HG02884 (cell line): ENCODE results near the gene DPP8.
"Not testable (repeated sequence)": the region's sequence is repeated elsewhere in the genome, so short reads cannot be mapped to it uniquely, and the experiment has no call there.

Experiments used
- ATAC-seq: cut with Tn5 transposase; IDR thresholded peaks from one replicate; pipeline ENCODE4 v1.9.1; 2021; ENCODE audit warnings: mild to moderate bottlenecking, moderate library complexity; ENCODE audit not compliant: unreplicated experiment

DPP8 gene

DNA sequence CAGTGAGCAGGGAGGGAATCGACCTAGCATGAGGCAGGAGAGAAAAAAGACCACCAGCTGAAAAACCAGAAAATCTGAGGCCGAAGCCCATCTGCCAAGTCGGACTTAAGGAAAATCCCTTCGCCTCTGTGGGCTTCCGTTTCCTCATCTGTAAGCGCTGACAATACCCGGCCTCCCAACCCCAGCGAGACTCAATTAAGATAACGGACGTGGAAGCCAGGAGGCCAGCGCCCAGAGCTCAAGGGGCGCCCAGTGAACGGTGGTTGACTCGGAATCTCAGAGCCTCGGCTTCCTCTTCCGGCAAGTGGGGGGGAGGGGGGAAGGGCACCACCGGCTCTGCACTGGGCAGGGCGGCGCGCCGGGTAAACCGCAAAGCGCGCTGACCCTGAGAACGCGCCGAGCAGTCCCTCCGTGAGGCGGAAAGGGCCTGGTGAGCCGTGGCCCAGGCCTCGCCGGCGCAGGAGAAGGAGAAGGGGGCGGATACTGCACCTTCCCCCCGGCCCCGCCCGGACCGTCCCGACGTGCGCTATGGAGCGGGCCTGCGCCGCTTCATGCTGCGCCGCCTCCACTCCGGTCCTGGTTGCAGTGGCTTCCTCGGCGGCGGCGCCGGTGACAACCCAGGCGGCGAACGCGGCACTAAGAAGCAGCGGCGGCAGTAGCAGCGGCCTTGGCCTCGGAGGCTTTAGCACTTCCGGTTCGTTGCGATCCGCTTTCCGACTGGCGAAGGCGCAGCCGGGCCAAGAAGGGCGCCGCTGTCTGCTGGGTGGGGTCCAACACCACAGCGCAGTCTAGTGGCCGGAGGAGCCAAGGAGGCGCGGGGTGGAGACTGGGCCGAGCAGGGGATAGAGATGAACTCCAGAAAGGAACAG lies at the start of gene DPP8:
Gene DPP8 (minus strand): TSS at position 693 of the 869 bp plus-strand sequence. CDS start 5,136 bp downstream, outside the sequence.
- peak; percentile 81 for ATAC-seq

DNA sequence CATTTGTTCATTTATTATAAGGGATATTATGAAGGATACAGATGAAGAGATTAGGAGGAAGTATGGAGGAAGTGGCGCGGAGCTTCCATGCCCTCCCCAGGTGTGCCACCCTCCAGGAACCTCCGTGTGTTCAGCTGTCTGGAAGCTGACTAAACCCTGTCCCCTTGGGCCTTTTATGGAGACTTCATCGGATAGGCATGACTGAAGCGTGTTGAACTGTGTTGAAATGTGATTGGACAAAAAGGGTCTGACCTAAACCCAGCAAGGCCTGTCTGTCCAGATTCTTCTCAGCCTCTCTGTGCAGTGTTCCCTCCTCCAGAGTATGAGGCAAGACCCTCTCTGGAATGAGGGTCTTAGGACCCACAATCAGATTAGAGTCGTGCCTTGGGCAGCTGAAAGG lies 44.4 kb upstream of the DPP8 start:
- ATAC-seq: no peak

DNA sequence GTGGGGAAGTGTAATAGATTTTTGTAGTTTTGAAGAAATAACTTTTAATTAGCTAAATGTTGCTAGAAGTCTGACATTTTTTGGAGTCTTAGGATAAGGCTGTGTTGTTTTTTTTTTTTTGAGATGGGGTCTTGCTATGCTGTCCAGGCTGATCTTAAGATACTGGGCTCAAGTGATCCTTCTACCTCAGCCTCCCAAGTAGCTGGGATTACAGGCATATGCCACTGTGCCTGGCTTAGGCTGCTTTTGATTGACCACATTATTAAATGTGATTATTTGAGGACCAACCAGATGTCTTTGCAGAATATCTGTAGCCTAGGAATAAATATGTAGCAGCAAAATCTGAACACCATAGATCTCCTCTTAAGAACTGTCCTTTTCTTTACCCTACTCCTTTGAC lies 42.5 kb upstream of the DPP8 start:
- ATAC-seq: no peak

DNA sequence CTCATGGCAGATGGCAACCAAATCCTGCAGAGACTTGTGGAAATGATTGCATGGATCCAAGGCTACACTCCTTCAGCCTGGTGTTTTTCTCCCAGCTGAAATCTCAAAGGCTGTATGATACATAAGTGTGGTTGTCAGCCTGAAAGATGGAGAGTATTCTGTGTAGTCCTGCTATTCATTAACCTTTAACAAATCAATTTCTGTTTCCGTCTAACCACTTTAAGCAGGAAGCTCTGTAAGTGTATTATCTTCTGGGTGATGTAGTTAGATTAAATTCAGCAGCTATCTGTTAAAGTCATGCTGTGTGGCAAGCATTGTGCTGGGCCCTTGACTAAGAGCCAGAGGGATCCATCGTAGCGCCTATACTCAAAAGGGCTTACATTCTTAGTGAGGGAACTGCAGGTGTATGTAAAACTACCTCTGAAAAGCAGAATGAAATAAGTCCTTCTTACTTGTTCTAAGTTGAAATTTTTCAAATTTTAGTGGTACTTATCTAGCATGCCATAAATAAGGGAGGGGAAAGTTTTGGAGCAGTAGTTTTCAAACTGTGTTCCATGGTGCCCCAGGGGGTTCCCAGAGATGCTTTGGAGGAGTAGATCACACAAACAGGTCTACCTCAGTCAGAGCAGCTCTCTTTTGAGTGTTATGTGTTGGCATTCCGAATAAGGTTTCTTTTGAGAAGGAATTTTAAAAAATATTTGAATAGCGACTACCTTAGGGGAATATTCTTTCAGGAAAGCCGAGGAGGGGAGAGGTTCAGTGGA lies 41.7 kb upstream of the DPP8 start:
- no peak for ATAC-seq

DNA sequence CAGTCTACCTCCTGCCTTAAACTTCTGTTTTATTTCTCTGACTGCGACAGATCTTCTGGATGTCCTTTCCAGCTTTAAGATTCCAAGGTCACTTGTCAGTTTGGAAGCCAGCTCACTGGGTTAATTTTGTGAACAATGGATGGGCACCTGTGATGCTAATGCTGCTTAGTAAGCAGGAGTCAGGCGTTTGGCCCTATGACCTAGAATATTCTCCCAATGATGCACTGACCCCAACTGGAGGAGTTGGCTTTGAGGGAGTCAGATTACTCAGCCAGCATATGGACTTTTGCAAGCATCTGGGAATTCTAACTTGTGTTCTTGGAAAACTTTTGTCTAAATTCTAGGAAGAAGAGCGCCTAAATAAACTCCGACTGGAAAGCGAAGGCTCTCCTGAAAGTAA lies 40.8 kb upstream of the DPP8 start:
- no peak for ATAC-seq

DNA sequence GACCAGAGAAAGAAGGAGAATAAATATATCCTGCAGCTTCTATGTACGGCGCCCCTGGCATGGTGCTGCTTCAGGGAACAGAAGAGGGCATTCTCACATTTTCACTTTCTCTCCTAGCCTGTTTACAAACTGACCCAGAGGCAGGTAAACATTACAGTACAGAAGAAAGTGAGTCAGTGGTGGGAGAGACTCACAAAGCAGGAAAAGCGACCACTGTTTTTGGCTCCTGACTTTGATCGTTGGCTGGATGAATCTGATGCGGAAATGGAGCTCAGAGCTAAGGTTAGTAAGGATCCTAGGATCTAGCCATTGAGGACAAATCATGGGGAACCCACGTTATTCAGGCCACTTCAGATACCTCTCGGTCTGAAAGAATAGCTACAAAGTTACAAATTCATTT lies 39.1 kb upstream of the DPP8 start:
- no peak for ATAC-seq

DNA sequence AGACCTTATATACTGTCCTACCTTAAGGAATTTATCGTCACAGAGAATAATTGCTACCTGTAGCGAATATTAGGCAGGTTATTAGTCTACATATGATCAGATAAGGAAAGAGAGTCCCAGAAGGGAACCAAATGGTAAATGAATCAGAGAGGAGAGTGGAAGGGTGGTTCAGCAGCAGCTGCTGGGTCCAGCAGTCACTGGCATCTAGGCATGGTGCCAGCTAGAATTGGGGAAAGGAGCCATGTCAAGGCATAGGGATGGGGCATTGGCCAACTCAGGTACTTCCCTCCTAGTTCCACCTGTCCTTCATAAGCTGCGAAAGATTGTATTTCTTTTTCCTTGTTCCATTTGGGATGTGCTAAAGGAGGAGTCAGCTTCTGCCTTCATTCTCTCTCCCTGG lies 36.2 kb upstream of the DPP8 start:
- ATAC-seq: no peak

DNA sequence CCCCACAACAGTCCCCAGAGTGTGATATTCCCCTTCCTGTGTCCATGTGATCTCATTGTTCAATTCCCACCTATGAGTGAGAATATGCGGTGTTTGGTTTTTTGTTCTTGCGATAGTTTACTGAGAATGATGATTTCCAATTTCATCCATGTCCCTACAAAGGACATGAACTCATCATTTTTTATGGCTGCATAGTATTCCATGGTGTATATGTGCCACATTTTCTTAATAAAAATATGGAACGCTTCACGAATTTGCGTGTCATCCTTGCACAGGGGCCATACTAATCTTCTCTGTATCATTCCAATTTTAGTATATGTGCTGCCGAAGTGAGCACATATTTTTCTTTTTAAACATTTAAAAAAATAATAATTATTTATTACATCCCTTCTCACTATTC lies 35.4 kb upstream of the DPP8 start:
- ATAC-seq: not testable (repeated sequence)

DNA sequence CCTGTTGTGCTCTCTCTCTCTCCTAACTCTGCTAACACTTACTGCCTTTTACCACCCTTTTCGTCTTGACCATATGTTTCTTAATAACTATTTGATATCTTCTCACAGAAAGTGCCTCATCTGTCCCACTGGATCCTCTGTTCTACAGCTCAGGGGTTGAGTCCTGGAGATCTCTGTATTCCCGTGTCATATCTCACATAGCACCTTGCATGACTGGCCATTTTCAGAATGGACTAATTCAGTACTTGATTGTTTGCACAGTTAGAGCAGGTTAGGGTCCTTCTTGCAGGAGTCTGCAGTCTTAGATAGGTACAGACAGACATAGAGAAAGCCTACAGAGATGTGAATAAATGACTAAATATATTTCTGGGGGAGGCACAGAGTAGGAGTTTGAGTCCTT lies 33.7 kb upstream of the DPP8 start:
- no peak for ATAC-seq

DNA sequence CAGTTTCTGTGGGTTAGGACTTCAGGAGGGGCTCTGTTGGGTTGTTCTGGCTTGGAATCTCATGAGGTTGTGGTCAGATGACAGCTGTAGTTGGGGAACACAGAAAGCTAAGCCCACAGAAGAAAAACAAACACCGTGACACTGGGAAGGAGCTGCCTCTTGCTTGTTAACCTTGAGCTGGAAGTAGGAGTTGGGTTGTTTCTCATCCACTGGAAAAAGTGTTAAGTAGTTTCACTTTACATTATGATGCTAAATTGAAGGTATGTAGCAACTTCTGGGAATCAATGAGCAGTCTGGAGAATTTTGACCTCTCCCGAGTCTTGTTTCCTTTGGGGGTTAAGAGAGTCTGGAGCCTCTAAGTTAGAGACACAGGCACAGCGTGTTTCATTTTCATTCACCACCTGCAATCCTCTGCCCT lies 33.2 kb upstream of the DPP8 start:
- ATAC-seq: no peak

DNA sequence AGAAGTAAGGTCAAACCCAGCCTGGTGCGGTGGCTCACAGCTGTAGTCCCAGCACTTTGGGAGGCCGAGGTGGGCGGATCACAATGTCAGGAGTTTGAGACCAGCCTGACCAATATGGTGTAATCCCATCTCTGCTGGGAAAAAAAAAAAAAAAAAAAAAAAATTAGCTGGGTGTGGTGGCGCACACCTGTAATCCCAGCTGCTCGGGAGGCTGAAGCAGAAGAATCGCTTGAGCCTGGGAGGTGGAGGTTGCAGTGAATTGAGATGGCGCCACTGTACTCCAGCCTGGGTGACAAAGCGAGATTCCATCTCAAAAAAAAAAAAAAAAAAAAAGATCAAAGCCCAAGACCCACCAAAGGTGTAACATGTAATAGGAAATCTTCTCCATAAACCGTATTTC lies 31.8 kb upstream of the DPP8 start:
- not testable (repeated sequence) for ATAC-seq

DNA sequence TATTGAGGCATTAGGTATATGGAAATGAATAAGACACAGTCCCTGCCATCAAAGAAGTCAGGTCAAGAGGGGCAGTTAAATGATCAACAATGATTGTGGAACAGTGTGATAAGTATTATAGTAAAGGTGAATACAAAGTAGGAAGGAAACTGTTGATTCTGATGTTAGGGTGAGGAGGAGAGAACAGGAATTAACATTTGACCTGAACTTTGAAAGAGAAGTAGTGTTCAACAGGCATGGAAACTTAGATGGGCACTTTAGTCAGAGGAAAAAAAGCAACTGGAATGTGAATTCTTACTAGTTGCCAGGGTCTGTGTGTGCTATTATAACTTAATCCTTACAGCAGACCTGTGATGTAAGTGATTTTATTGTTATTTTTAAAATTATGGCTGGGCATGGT lies 30.4 kb upstream of the DPP8 start:
- ATAC-seq: no peak

DNA sequence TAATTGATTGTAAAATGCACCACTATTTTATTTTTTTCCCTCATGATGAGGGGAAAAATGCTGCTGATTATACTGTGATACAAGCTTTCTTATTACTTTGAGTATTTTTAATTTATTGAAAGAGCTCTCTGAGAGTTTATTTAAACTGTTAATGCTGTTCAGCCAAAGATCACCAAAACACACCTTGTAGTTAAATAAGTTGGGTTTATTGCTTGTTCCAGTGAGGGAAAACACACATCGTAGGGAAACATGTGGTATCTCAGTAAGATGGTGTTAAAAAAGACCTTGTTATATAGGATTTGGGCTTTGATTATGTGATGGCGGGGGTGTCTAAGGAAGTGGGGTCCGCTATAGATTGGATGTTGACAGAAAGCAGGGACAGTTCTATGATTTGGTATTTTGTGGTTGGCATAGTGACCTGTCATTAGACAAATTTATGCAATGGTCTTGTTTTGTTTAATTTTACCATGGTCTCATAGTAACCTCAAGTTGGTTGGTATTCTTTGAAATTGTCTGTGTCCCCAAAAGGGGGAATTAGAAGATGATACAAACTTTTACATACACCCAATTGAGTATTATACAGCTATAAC lies 23.8 kb upstream of the DPP8 start:
- no peak for ATAC-seq

DNA sequence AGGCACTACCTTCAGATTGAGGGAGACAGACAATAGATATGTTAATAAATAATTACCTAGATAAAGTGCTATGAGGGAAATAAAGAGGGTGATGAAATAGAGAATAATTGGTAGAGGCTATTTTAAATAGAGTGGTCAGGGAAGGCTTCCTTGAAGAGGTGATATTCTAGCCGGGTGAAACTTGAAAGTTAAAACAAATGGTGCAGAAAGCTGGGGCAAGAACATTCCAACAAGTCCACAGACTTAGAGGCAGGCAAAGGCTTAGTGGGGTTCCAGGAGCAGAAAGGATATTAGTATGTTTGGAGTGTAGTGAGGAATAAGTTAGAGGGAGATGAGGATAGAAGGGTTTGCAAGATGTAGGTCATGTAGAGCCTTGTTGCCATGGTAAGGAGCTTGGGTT lies 22.8 kb upstream of the DPP8 start:
- ATAC-seq: no peak

DNA sequence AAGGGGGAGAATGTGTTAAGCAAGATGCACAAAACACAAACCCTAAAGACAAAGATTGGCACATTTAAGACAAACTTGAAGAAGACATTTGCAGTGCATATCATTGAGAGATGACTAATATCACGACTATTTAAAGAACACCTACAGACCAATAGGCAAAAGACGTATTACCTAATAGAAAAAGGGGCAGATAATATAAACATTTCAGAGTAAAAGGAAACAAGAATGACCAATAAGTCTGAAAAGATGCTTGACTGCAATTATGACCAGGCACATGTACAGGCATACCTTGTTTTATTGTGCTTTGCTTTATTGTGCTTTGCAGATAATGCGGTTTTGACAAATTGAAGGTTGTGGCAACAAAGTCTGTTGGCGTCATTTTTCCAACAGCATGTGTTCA lies 17.7 kb upstream of the DPP8 start:
- ATAC-seq: no peak

DNA sequence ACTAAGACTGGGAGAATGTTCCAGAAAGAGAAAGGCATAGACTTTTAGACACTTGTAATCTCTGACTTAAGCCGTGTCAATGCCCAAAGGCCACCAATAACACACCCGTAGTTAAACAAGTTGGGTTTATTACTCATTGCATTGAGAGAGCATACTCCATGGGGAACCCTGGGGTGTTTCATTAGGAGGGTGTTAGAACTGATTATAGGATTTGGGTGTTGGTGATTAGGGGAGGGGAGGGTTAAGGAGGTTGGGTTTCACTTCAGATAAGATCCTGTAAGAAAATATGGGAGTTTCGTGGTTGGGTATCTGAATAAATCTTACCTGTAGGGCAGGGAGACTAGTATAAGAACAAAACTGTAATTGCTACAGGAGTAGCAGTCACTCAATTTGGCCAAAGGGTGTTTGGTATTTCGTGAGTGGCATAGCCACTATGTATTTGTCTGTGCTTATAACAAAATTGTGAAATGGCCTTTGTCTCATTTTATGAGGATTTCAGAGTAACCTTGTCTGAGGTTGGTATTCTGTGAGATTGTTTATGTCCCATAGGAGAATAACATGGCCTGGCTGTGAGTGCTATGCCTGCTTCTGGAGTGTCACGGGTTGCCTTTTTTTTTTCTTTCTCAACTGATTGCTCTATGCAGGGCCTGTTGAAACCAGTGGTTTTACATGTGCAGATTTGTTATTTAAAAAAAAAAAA lies 15.7 kb upstream of the DPP8 start:
- no peak for ATAC-seq

DNA sequence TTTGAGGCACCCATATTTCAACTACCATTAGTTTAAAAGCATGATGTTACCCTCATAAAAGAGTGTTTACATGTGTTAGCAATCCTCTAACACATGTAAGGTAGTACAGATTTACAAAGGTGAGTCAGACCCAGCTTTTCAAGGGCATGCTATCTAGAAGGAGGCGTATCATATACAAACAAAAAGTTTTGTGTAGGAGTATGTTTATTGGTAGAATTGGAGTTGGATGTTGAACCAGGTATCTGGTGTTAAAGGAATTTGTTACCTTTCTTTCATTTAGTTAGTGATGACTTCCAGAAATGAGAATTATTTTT lies 15.2 kb upstream of the DPP8 start:
- no peak for ATAC-seq

DNA sequence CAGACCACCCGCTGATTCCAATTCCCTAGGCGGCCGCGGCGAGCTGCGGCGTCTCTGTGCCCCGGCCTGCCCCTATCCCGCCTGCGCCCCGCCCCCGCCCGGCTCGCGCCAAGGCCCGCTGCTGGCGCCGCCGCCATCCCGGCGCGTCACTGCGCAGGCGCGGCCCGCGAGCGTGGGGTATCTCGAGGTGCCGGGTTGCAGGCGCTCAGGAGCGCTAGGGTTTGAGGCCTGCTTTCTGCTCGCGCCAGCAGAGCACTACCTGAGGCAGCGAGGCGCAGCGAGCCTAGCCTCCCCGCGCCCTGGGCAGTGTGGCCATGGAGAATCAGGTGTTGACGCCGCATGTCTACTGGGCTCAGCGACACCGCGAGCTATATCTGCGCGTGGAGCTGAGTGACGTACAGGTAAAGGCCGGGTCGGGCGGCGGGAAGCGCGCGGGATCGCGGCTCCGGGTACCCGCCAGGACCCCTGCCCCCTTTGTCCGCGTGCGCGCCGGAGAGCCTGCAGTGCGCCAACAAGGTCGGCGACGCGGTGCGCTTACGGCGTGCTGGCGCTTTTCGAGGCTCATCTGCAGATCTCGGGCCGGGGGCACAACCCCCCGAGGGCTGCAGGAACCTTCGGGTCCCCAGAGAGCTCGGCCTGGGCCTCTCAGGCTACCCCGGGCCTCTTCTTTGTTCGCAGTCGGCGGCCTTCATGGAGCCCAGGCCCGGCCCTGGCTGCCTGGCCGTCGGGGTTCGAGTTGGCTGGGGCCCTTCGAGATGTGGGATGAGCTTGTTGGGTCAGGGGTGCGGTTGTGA lies 13.0 kb upstream of the DPP8 start, which contains the start of gene HACD3:
Gene HACD3 (plus strand): TSS at position 146 of the 794 bp plus-strand sequence. CDS start 169 bp downstream, at position 315.
- ATAC-seq: peak; percentile 62

DNA sequence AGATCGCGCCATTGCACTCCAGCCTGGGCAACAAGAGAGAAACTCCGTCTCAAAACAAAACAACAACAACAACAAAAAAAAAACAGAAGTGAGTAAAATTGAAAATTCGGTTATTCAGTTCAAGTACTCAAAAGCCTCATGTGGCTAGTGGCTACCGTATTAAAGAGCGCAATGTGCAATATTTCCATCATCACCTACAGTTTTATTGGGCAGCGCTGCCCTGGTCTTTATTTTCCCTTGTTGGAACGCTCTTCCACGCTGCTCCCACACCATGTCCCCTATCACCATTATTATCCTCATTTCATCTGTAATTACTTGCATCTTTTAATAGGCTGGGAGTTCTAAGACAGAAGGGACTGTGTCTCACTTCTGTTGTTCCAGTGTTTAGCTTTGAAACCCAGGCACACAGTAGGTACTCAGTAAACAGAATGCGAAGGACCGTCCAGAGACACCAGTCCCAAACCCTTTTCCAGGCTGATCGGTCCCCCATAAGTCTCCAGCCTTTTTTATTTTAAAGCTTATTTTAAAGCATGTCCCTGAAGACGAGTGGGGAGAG lies 12.4 kb upstream of the DPP8 start:
- ATAC-seq: peak; percentile 3

DNA sequence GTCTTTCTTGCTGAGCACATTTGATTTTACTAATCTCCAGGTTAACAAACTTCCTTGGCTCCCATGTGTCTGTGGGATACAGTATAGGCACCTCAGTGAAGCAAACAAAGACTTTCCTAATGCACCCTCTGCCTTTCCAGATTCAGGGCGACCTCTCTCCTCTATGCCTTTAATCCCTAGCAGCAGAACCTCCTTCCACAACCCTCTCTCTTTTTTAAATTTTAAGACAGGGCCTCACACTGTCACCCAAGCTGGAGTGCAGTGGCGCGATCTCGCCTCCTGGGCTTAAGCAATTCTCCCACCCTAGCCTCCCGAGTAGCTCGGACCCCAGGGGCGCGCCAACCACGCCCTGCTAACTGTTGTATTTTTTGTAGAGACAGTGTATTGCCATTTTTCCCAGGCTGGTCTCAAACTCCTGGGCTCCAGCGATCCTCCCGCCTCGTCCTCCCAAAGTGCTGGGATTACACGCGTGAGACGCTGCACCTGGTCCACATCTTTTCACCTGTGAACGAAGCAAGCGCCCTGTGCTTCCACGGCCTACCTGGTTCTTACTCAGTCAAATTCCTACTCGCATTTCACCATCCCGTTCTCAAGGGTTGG lies 11.1 kb upstream of the DPP8 start:
- no peak for ATAC-seq
